HG02798 (cell line): ENCODE measurements around the gene KCNK16.

Experiments
- ATAC-seq: cut with Tn5 transposase; IDR thresholded peaks from one replicate; pipeline ENCODE4 v1.9.1; 2021; ENCODE audit warnings: mild to moderate bottlenecking; ENCODE audit not compliant: unreplicated experiment, poor library complexity

KCNK16 gene

DNA sequence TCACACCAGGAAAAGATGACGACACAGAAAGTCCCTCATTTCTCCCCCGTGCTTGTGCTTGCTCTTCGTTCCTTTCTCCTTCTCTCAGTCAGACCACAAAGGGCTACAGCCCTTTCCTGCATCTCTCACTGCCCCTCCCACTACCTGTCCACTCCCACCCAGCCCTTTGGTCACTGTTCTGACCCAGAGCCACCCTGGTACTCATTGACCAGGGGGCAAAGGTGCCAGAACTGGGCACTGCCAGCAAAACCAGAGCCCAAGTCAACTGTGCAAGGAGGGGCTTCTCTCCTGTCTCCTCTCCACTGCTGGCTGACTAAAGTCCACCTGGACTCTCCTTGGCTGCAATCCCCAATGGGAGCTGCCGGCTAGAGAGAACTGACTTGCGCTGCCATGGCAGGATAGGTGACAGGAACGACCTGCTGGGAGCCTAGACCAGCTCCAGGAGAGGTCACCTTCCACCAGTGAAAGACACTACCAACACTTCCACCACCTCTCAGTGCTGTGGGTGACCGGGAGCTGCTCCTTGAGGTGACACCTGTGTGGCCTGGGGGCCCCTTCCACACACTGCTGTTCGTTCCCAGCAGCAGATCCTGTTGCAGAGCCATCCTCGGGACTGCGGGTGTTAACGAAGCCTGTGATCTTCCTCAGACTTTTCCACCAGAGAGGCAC lies 41.1 kb downstream of the KCNK16 start:
- ATAC-seq, result no peak

DNA sequence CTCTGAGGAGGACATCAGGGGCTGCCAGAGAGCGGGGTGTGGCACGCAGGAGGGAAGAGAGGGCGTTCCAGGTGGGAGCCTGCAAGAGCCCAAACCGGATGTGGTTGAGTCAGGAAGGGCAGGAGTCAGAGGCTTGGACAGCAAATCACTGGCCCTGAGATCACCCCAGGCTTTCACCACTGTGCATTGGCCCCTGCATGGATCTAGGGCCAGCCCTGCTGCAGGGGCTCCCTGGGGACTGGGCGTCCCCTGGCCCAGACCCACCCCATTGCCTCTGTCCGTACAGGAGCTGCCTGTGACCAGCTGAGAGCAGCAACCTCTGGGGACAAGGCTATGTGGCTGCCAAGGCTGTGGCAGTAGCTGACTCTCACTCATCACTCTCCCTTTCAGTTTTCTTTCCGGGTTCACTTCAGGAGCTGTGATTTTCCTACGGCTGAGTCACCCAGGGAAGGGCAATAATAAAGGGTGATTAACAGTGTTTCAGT lies 42.2 kb downstream of the KCNK16 start:
- no peak for ATAC-seq

- ATAC-seq, result no peak
These were observed 43.0 kb downstream of the KCNK16 start for GRCh38 chr6:39279539-39279938.

DNA sequence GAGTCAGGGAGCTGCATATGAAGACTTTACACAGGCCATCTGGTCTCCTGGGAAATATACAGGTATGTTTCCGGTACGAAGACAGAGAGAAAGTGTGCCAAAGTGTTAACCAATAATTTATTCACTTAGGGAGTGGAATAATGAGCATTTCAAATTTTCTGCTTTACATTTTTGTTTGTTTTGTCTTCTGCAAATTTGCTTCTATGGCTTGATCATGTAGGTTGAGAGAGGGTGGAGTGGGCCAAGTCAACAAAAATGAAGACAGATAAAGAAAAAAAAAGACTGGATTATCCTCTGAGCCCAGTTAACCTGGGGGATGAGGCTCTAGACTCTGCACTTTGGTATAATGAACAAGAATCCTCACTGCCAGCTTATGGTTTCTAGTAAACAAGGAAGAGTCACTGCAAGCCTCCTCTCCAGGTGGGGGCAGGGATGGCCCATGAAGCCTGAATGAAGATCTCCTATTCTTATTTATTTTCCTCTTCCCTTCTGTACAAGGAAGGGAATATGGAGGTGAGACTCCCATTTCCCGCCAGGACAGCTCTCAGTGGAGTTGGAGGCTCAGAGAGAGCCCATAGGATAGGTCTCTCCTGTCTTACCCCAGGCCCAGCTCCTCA lies 46.0 kb downstream of the KCNK16 start:
- ATAC-seq, result no peak

- ATAC-seq, result no peak
These were observed 47.6 kb downstream of the KCNK16 start for GRCh38 chr6:39274903-39275302.

GRCh38 chr6:39274471-39274870 lies 48.0 kb downstream of the KCNK16 start:
- ATAC-seq, result no peak

- no peak for ATAC-seq
These were observed 49.1 kb downstream of the KCNK16 start for GRCh38 chr6:39273406-39273821.

DNA sequence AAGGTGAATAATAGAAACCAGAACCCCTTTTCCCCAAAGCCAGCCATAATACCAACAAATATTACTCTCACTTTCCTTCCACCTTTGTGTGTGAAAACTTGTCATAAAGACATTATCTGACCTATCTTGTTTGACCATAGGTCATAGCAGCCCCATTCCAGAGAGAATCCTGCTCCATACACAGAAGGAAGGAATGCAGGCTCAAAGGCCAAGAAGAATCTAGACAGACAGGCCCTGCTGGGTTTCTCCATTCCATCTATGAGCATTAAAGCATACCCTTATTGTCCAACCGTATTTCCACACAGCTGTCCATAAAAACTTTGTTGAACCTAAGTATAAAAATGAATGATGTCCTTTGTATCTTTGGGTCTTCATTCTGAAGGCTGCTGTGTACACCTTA lies 52.5 kb downstream of the KCNK16 start:
- no peak for ATAC-seq

GRCh38 chr6:39268721-39269120 lies 53.8 kb downstream of the KCNK16 start:
- ATAC-seq, result no peak

GRCh38 chr6:39268171-39268570 lies 54.3 kb downstream of the KCNK16 start:
- ATAC-seq, result no peak

DNA sequence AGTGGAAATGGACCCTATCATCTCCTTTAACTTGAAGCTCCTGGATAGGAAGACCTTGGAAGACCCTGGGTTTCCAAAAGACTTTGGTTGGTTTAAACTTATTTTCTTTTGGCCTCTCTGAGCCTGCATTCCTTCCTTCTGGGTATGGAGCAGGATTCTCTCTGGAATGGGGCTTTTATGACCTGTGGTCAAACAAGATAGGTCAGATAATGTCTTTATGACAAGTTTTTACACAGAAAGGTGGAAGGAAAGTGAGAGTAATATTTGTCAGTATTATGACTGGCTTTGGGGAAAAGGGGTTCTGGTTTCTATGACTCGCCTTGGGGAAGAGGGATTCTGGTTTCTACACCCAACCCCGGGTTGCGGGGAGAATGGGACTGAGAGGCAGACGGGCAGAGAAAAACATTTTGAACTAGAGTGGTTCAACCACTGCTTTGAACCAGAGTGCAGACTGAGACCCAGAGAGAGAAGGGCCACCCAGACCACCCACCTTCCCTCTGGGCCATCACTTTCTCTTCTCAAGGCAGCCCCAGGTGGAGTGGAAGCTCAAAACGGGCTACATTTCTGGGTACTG lies 55.6 kb downstream of the KCNK16 start:
- ATAC-seq, result no peak

DNA sequence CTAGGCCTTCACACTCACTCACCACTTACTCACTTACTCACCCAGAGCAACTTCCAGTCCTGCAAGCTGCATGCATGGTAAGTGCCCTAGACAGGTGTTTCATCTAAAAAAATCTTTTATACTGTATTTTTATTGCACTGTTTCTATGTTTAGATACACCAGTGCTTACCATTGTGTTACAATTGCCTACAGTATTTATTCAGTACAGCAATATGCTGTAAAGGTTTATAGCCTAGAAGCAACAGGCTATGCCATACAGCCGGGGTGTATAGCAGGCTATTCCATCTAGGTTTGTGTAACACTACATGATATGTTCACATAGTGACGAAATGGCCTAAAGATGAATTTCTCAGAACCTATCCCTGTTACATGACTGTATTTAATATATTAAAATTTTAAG lies 56.1 kb downstream of the KCNK16 start:
- ATAC-seq, result no peak
